Kidney glomerular epithelial cell (primary cell): ENCODE results near the gene TRIO.

Experiments used
- DNase-seq: peaks from one replicate; lab custom pipeline; 2025; lab: John Stamatoyannopoulos, UW

Gene TRIO

GRCh38 chr5:14245132-14245925 lies 102.2 kb downstream of the TRIO start:
- no peak for DNase-seq

GRCh38 chr5:14246350-14247053 lies 103.4 kb downstream of the TRIO start:
- DNase-seq: no peak

- no peak for DNase-seq
Observed at GRCh38 chr5:14247054-14247386, 103.9 kb downstream of the TRIO start.

GRCh38 chr5:14249258-14250082 lies 106.3 kb downstream of the TRIO start:
- no peak for DNase-seq

- DNase-seq: peak; percentile 78
Observed at GRCh38 chr5:14250084-14250695, 107.0 kb downstream of the TRIO start.

- DNase-seq: no peak
Observed at GRCh38 chr5:14250748-14251701, 107.9 kb downstream of the TRIO start.

GRCh38 chr5:14251733-14252132 lies 108.6 kb downstream of the TRIO start:
- no peak for DNase-seq

GRCh38 chr5:14252793-14253192 lies 109.7 kb downstream of the TRIO start:
- no peak for DNase-seq

- no peak for DNase-seq
Observed at GRCh38 chr5:14254686-14255085, 111.5 kb downstream of the TRIO start.

GRCh38 chr5:14256026-14256690 lies 113.0 kb downstream of the TRIO start:
- DNase-seq: no peak

- DNase-seq: no peak
Observed at GRCh38 chr5:14256756-14257393, 113.7 kb downstream of the TRIO start.

GRCh38 chr5:14257995-14258403 lies 114.9 kb downstream of the TRIO start:
- no peak for DNase-seq

GRCh38 chr5:14258840-14259239 lies 115.7 kb downstream of the TRIO start:
- no peak for DNase-seq

- DNase-seq: no peak
Observed at GRCh38 chr5:14260637-14261036, 117.5 kb downstream of the TRIO start.

- no peak for DNase-seq
Observed at GRCh38 chr5:14261235-14261634, 118.1 kb downstream of the TRIO start.

GRCh38 chr5:14261856-14262611 lies 118.9 kb downstream of the TRIO start:
- no peak for DNase-seq

- no peak for DNase-seq
Observed at GRCh38 chr5:14263113-14263512, 120.0 kb downstream of the TRIO start.

- no peak for DNase-seq
Observed at GRCh38 chr5:14263699-14264098, 120.6 kb downstream of the TRIO start.

GRCh38 chr5:14264605-14265316 lies 121.6 kb downstream of the TRIO start:
- peak; percentile 85 for DNase-seq
